ENCODE data around the gene MLN. TPM values are rescaled to one million over a fixed set of nuclear protein-coding genes. Genes with fewer than 3 reads are reported as not detected.

MLN gene
- total and polyA plus RNA-seq, 2 donors (not counting 3 experiments of a cell fraction or from before 2014, with no cell fraction given): not detected

GRCh38 chr6:33746036-33746600 lies 57.7 kb downstream of the MLN start:
- Histone ChIP-seq H2AFZ (ENCODE audit: low read depth, low read length) (no peak overlapping the region), H3K27me3 (ENCODE audit: control insufficient read depth in 2 of 2, insufficient read depth in 2 of 2, low read length in 2 of 2) (peaks cover 4 to 9% of the 10 kb centered on the region in 2 experiments), H3K4me2 (ENCODE audit: insufficient read depth, low read length) (no peak overlapping the region), H3K4me1 (ENCODE audit: control insufficient read depth, extremely low read depth, insufficient read depth, low read length) (no peaks in the 10 kb centered on the region), H4K20me1 (replicated peaks; ENCODE audit: control insufficient read depth, extremely low read depth, insufficient read depth, low read length) (no peaks in the 10 kb centered on the region), H3K27ac (ENCODE audit: insufficient read depth, low read depth, low read length) (no peak overlapping the region), H3K9ac (replicated peaks; ENCODE audit: extremely low read depth, insufficient read depth, low read length) (no peak overlapping the region), H3K9me3 (replicated peaks; ENCODE audit: control insufficient read depth, insufficient read depth, low read length) (no peaks in the 10 kb centered on the region), H3K36me3 (ENCODE audit: control insufficient read depth in 2 of 2, extremely low read depth in 1 of 2, insufficient read depth in 2 of 2, low read length in 2 of 2) (no peaks in the 10 kb centered on the region), H3K79me2 (ENCODE audit: control insufficient read depth, insufficient read depth, low read length) (no peaks in the 10 kb centered on the region), H3K4me3 (replicated peaks in 1 of 3; ENCODE audit: insufficient read depth in 1 of 3, low read depth in 1 of 3, low read length in 3 of 3) (no peak overlapping the region), H3K9me1 (replicated peaks; ENCODE audit: control insufficient read depth, extremely low read depth, insufficient read depth, low read length) (no peaks in the 10 kb centered on the region)
- intact Hi-C loops (cut with micrococcal nuclease) (no loop called here), dilution Hi-C loops (cut with MboI; ENCODE audit: extremely low pct_ligation_motif_present, low sequenced_read_pairs) (no loop called here)
- FAIRE-seq (no peak), DNase-seq (ENCODE audit: low read depth, low spot score) (no peak)
- CTCF ChIA-PET: interaction anchor here (1.2 to 7.7 kb wide), 10 partner anchors 16 to 409 kb away, joined by 3 to 122 read pairs (median 7); partner anchors contain the start of gene UQCC2
- TF ChIP-seq POLR2AphosphoS5 (IDR thresholded peaks at IDR 0.05; ENCODE audit: insufficient read depth, low read depth, low read length): no peak
- TF ChIP-seq GATA2 (IDR thresholded peaks at IDR 0.05; ENCODE audit: insufficient read depth, insufficient read length, low read depth, low read length): no peak
- TF ChIP-seq POLR2A (IDR thresholded peaks at IDR 0.05; ENCODE audit: low read depth, low read length): no peak
- no peak for TF ChIP-seq CTCF (IDR thresholded peaks at IDR 0.05; ENCODE audit: extremely low read depth in 1 of 2, insufficient read depth in 1 of 2, low read depth in 1 of 2, low read length in 2 of 2)
- no peak for TF ChIP-seq MYC (IDR thresholded peaks at IDR 0.05; ENCODE audit: low read depth, low read length)
- TF ChIP-seq JUN (IDR thresholded peaks at IDR 0.05; ENCODE audit: borderline replicate concordance, insufficient read depth, insufficient read length, low read depth): no peak
- no peak for TF ChIP-seq EZH2 (IDR thresholded peaks at IDR 0.05; ENCODE audit: borderline replicate concordance, low read depth, low read length, severe bottlenecking)
- no peak for TF ChIP-seq FOS (IDR thresholded peaks at IDR 0.05; ENCODE audit: borderline replicate concordance, insufficient read depth, low read length)
- TF ChIP-seq, protein P1, sequence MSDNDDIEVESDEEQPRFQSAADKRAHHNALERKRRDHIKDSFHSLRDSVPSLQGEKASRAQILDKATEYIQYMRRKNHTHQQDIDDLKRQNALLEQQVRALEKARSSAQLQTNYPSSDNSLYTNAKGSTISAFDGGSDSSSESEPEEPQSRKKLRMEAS (IDR thresholded peaks at IDR 0.05; ENCODE audit: insufficient read depth, insufficient read length): no peak
- no TSS peak for BruUV-seq (replicated peaks)
- POLR2A ChIA-PET: no interaction called here
